ENCODE results near the gene DIS3L. TPM values are rescaled to one million over a fixed set of nuclear protein-coding genes. Genes with fewer than 3 reads are reported as not detected.
"Not testable (repeated sequence)": the region's sequence is repeated elsewhere in the genome, so short reads cannot be mapped to it uniquely, and the experiment has no call there.

DIS3L gene
- total RNA-seq, 1 donor from 2014 or later = 27.1 TPM

- no peaks in the 10 kb centered on the region for H3K9me3 ChIP-seq
- peaks cover 25% of the 10 kb centered on the region for H3K4me1 ChIP-seq
- no peaks in the 10 kb centered on the region for H3K36me3 ChIP-seq
- no peaks in the 10 kb centered on the region for H3K27me3 ChIP-seq
- ATAC-seq (no peak), DNase-seq (no peak)
- H3K4me3 ChIP-seq = no peak overlapping the region
- intact Hi-C loops (cut with DNase I) = no loop called here
- no peak for TF ChIP-seq CTCF (IDR thresholded peaks at IDR 0.05)
- H3K27ac ChIP-seq = no peak overlapping the region
Measured at GRCh38 chr15:66296186-66296585, 2.8 kb downstream of the DIS3L start.

GRCh38 chr15:66298803-66299251, 5.5 kb downstream of the DIS3L start:
- H3K27me3 ChIP-seq = no peaks in the 10 kb centered on the region
- TF ChIP-seq CTCF (IDR thresholded peaks at IDR 0.05) = no peak
- peaks cover 16% of the 10 kb centered on the region for H3K4me1 ChIP-seq
- DNase-seq = no peak
- H3K36me3 ChIP-seq = no peaks in the 10 kb centered on the region
- no peak overlapping the region for H3K27ac ChIP-seq
- H3K4me3 ChIP-seq = no peak overlapping the region
- intact Hi-C loops (cut with DNase I) = no loop called here
- ATAC-seq = no peak
- no peaks in the 10 kb centered on the region for H3K9me3 ChIP-seq

GRCh38 chr15:66302489-66303278, 9.3 kb downstream of the DIS3L start:
- H3K27ac ChIP-seq = no peak overlapping the region
- DNase-seq (no peak), ATAC-seq (no peak)
- no peaks in the 10 kb centered on the region for H3K9me3 ChIP-seq
- no peak overlapping the region for H3K4me3 ChIP-seq
- H3K27me3 ChIP-seq = no peaks in the 10 kb centered on the region
- peaks cover 14% of the 10 kb centered on the region for H3K36me3 ChIP-seq
- no peak for TF ChIP-seq CTCF (IDR thresholded peaks at IDR 0.05)
- H3K4me1 ChIP-seq = no peaks in the 10 kb centered on the region
- intact Hi-C loops (cut with DNase I) = no loop called here

GRCh38 chr15:66304425-66304824, 11.1 kb downstream of the DIS3L start:
- intact Hi-C loops (cut with DNase I); ATAC-seq; H3K9me3 ChIP-seq; H3K4me1 ChIP-seq; H3K4me3 ChIP-seq; H3K27me3 ChIP-seq; H3K27ac ChIP-seq; DNase-seq: not testable (repeated sequence)
- H3K36me3 ChIP-seq = peaks cover 27% of the 10 kb centered on the region

GRCh38 chr15:66306381-66306780, 13.0 kb downstream of the DIS3L start:
- Histone ChIP-seq H3K27me3 (no peaks in the 10 kb centered on the region), H3K4me3 (no peak overlapping the region), H3K4me1 (no peaks in the 10 kb centered on the region), H3K9me3 (no peaks in the 10 kb centered on the region), H3K27ac (no peak overlapping the region), H3K36me3 (peaks cover 46% of the 10 kb centered on the region)
- no peak for ATAC-seq
- no peak for TF ChIP-seq CTCF (IDR thresholded peaks at IDR 0.05)
- intact Hi-C loops (cut with DNase I) = no loop called here
- no peak for DNase-seq

- TF ChIP-seq CTCF (IDR thresholded peaks at IDR 0.05) = no peak
- no peak for ATAC-seq
- no peak for DNase-seq
- Histone ChIP-seq H3K9me3 (no peaks in the 10 kb centered on the region), H3K36me3 (peaks cover 68% of the 10 kb centered on the region), H3K4me1 (no peaks in the 10 kb centered on the region), H3K27me3 (no peaks in the 10 kb centered on the region), H3K4me3 (no peak overlapping the region), H3K27ac (no peak overlapping the region)
- intact Hi-C loops (cut with DNase I) = no loop called here
Measured at GRCh38 chr15:66308531-66308930, 15.2 kb downstream of the DIS3L start.
